ENCODE measurements around the gene PRDX6.
"Not testable (repeated sequence)": the region's sequence is repeated elsewhere in the genome, so short reads cannot be mapped to it uniquely, and the experiment has no call there.

Gene PRDX6

GRCh38 chr1:173474097-173474779 is 2.9 kb upstream of the PRDX6 start:
- H3K36me3 ChIP-seq: peaks cover 27% of the 10 kb centered on the region
- H3K27me3 ChIP-seq (ENCODE audit: insufficient read depth, low read depth, severe bottlenecking): no peaks in the 10 kb centered on the region
- peaks cover 20% of the 10 kb centered on the region for H3K9me3 ChIP-seq (ENCODE audit: severe bottlenecking)
- H3K4me3 ChIP-seq (ENCODE audit: low read depth, low read length): peak overlapping the region; percentile 14
- no peak for DNase-seq
- no peak for TF ChIP-seq CTCF (IDR thresholded peaks at IDR 0.05; ENCODE audit: low read depth, low read length)
- peak overlapping the region; percentile 91 for H3K27ac ChIP-seq

GRCh38 chr1:173474780-173475421 is 2.2 kb upstream of the PRDX6 start:
- H3K4me3 ChIP-seq (ENCODE audit: low read depth, low read length): peak overlapping the region; percentile 61
- not testable (repeated sequence) for H3K27me3 ChIP-seq (ENCODE audit: insufficient read depth, low read depth, severe bottlenecking)
- H3K36me3 ChIP-seq: peaks cover 34% of the 10 kb centered on the region
- DNase-seq: peak; percentile 90
- H3K9me3 ChIP-seq (ENCODE audit: severe bottlenecking): peaks cover 20% of the 10 kb centered on the region
- H3K27ac ChIP-seq: peak overlapping the region; percentile 91

- H3K36me3 ChIP-seq: peaks cover 40% of the 10 kb centered on the region
- peak overlapping the region; percentile 61 for H3K4me3 ChIP-seq (ENCODE audit: low read depth, low read length)
- DNase-seq: no peak
- TF ChIP-seq CTCF (IDR thresholded peaks at IDR 0.05; ENCODE audit: low read depth, low read length): no peak
- H3K27ac ChIP-seq: peak overlapping the region; percentile 91
- peaks cover 12% of the 10 kb centered on the region for H3K9me3 ChIP-seq (ENCODE audit: severe bottlenecking)
- no peaks in the 10 kb centered on the region for H3K27me3 ChIP-seq (ENCODE audit: insufficient read depth, low read depth, severe bottlenecking)
These were observed 1.5 kb upstream of the PRDX6 start for GRCh38 chr1:173475564-173476196.

DNA sequence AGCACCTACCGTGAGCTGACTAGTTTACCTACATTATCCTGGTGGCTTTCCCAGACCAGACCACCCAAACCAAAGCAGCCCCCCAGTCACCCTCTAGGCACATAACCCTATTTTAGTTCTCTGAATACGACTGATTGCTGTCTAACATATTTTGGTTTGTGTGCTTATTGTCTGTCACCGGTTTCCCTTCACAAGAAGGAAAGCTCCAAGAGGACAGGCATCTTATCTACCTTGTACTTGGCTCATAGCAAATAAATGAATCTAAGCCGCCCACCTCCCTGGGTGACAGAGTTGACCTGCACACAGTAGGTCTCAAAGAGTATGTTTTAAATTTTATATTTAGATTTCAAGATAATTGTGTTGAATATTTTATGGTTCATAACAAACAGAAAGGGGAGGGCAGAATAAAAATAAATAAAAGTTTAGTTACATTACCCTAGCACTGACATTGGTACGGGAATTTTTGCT is 904 bp upstream of the PRDX6 start:
- Histone ChIP-seq H3K27me3 (ENCODE audit: insufficient read depth, low read depth, severe bottlenecking) (no peaks in the 10 kb centered on the region), H3K9me3 (ENCODE audit: severe bottlenecking) (peaks cover 6% of the 10 kb centered on the region), H3K27ac (peak overlapping the region; percentile 91), H3K4me3 (ENCODE audit: low read depth, low read length) (peak overlapping the region; percentile 61), H3K36me3 (peaks cover 40% of the 10 kb centered on the region)
- no peak for DNase-seq
- TF ChIP-seq CTCF (IDR thresholded peaks at IDR 0.05; ENCODE audit: low read depth, low read length): no peak

DNA sequence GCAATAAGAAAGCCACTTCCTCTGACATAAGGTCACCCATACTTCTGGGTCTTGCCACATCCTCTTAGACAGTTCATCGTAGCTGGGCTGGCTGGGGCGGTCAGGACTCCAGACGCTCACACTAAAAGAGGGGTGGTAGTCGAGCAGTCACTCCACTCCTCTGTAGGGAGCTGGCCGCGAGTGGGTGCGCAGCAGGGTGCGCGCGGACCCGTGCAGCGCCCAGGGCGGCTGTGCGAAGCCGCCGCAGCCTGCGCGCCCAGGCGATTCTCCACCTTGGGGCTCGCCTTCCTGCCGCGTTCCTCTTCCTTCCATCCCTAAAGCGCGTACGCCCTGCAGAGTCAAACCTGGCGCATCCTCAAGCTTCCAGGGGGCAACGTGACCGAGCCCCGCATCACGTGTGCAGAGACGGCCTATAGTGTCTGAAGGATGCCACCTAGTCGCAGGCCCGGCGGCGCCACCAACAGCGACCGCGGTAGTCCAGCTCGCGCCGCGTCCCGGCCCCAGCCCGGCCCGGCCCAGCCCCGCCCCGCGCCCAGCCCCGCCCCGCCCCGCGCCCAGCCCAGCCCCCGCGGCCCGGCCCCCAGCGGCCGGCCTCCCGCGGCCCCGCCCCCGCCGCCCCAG is 360 bp upstream of the PRDX6 start:
- peaks cover 40% of the 10 kb centered on the region for H3K36me3 ChIP-seq
- DNase-seq: peak; percentile 98
- H3K27ac ChIP-seq: peak overlapping the region; percentile 91
- peak overlapping the region; percentile 96 for H3K4me3 ChIP-seq (ENCODE audit: low read depth, low read length)
- no peaks in the 10 kb centered on the region for H3K27me3 ChIP-seq (ENCODE audit: insufficient read depth, low read depth, severe bottlenecking)
- peak; percentile 28; the same call in 1 of the 2 replicates for TF ChIP-seq CTCF (IDR thresholded peaks at IDR 0.05; ENCODE audit: low read depth, low read length)
- peaks cover 2% of the 10 kb centered on the region for H3K9me3 ChIP-seq (ENCODE audit: severe bottlenecking)
